A549 (cell line): ENCODE results near the gene CEP72.

ENCODE experiments used
- CHD2 ChIP-seq: fragments of 150-350 bp; IDR thresholded peaks from 2 replicates; pipeline ENCODE4 v1.6.1; 2014; ENCODE audit warnings: low read length; ENCODE audit not compliant: partially characterized antibody
- EP300 ChIP-seq, 2 experiments: fragments of >200 bp; sonication (Bioruptor Twin); formaldehyde crosslinking; IDR thresholded peaks; 2 replicates in 1 of 2; 3 replicates in 1 of 2; pipeline ENCODE4 v1.6.1; 2016 to 2017
- JUNB ChIP-seq: fragments of >200 bp; sonication (Bioruptor Twin); formaldehyde crosslinking; IDR thresholded peaks from 2 replicates; pipeline ENCODE4 v1.6.1; 2016
- PHF8 ChIP-seq: fragments of 200-600 bp; sonication (generic); IDR thresholded peaks from 2 replicates; pipeline ENCODE4 v1.6.1; 2016; ENCODE audit warnings: low read depth, mild to moderate bottlenecking, antibody characterized with exemption, moderate library complexity, borderline replicate concordance
- POLR2A ChIP-seq: IDR thresholded peaks from 2 replicates; pipeline ENCODE4 v1.6.1; 2012; ENCODE audit warnings: mild to moderate bottlenecking, low read length
- RNF2 ChIP-seq: fragments of 200-600 bp; sonication (generic); IDR thresholded peaks from 2 replicates; pipeline ENCODE4 v1.6.1; 2016; ENCODE audit warnings: low read depth, mild to moderate bottlenecking, antibody characterized with exemption, moderate library complexity, borderline replicate concordance
- TP53 ChIP-seq: fragments of 250-450 bp; sonication (Bioruptor Pico); IDR thresholded peaks from 2 replicates; pipeline ENCODE4 v1.5.0; 2021; ENCODE audit warnings: mild to moderate bottlenecking, moderate library complexity
- TF ChIP-seq, protein P1 (sequence below): fragments of >200 bp; sonication (Bioruptor Twin); formaldehyde crosslinking; IDR thresholded peaks from 3 replicates; pipeline ENCODE4 v1.5.1; 2016
- TF ChIP-seq, protein P2 (sequence below): fragments of 200-600 bp; sonication (generic); IDR thresholded peaks from 2 replicates; pipeline ENCODE4 v1.6.1; 2016; ENCODE audit warnings: antibody characterized with exemption, mild to moderate bottlenecking, moderate library complexity
- TF ChIP-seq, protein P3 (sequence below): IDR thresholded peaks from 2 replicates; pipeline ENCODE4 v1.6.1; 2012
- TF ChIP-seq, protein P4 (sequence below): IDR thresholded peaks from 2 replicates; pipeline ENCODE4 v1.6.1; 2012; ENCODE audit warnings: low read depth, borderline replicate concordance

DNA sequence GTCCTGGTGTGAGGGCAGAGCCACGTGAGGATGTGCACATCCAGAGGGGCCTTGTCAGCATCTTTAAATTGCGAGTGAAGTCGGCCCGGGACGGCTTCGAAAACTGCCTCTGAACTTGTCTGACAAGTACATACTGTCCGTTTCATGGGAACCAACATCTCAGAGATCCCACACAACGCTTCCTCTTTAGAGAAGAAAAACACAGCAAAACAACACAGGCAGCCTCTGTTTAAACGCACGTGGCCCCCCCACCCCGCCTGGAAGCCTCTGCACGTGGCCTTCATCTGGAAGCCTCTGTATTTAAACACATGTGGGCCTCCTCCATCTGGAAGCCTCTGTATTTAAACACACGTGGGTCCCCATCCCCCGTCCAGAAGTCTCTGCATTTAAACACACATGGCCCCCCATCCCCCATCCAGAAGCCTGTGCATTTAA is 29.2 kb downstream of the CEP72 start:
- TF ChIP-seq, protein P1, sequence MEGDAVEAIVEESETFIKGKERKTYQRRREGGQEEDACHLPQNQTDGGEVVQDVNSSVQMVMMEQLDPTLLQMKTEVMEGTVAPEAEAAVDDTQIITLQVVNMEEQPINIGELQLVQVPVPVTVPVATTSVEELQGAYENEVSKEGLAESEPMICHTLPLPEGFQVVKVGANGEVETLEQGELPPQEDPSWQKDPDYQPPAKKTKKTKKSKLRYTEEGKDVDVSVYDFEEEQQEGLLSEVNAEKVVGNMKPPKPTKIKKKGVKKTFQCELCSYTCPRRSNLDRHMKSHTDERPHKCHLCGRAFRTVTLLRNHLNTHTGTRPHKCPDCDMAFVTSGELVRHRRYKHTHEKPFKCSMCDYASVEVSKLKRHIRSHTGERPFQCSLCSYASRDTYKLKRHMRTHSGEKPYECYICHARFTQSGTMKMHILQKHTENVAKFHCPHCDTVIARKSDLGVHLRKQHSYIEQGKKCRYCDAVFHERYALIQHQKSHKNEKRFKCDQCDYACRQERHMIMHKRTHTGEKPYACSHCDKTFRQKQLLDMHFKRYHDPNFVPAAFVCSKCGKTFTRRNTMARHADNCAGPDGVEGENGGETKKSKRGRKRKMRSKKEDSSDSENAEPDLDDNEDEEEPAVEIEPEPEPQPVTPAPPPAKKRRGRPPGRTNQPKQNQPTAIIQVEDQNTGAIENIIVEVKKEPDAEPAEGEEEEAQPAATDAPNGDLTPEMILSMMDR: no peak
- TF ChIP-seq TP53 (CRISPR knock-in tag): no peak
- TF ChIP-seq, protein P2, sequence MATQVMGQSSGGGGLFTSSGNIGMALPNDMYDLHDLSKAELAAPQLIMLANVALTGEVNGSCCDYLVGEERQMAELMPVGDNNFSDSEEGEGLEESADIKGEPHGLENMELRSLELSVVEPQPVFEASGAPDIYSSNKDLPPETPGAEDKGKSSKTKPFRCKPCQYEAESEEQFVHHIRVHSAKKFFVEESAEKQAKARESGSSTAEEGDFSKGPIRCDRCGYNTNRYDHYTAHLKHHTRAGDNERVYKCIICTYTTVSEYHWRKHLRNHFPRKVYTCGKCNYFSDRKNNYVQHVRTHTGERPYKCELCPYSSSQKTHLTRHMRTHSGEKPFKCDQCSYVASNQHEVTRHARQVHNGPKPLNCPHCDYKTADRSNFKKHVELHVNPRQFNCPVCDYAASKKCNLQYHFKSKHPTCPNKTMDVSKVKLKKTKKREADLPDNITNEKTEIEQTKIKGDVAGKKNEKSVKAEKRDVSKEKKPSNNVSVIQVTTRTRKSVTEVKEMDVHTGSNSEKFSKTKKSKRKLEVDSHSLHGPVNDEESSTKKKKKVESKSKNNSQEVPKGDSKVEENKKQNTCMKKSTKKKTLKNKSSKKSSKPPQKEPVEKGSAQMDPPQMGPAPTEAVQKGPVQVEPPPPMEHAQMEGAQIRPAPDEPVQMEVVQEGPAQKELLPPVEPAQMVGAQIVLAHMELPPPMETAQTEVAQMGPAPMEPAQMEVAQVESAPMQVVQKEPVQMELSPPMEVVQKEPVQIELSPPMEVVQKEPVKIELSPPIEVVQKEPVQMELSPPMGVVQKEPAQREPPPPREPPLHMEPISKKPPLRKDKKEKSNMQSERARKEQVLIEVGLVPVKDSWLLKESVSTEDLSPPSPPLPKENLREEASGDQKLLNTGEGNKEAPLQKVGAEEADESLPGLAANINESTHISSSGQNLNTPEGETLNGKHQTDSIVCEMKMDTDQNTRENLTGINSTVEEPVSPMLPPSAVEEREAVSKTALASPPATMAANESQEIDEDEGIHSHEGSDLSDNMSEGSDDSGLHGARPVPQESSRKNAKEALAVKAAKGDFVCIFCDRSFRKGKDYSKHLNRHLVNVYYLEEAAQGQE: no peak
- no peak for TF ChIP-seq CHD2
- TF ChIP-seq POLR2A: no peak
- TF ChIP-seq, protein P3, sequence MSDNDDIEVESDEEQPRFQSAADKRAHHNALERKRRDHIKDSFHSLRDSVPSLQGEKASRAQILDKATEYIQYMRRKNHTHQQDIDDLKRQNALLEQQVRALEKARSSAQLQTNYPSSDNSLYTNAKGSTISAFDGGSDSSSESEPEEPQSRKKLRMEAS: no peak
- no peak for TF ChIP-seq PHF8
- no peak for TF ChIP-seq RNF2
- TF ChIP-seq JUNB: no peak
- no peak for TF ChIP-seq EP300 (IDR thresholded peaks at IDR 0.05)
- TF ChIP-seq, protein P4, sequence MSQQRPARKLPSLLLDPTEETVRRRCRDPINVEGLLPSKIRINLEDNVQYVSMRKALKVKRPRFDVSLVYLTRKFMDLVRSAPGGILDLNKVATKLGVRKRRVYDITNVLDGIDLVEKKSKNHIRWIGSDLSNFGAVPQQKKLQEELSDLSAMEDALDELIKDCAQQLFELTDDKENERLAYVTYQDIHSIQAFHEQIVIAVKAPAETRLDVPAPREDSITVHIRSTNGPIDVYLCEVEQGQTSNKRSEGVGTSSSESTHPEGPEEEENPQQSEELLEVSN: no peak
